HG02678 (cell line): ENCODE results near the gene PARD3B.

ENCODE experiments used
- ATAC-seq: cut with Tn5 transposase; IDR thresholded peaks from one replicate; pipeline ENCODE4 v1.9.1; 2021; ENCODE audit warnings: mild to moderate bottlenecking, moderate library complexity; ENCODE audit not compliant: unreplicated experiment

The PARD3B gene

GRCh38 chr2:205565142-205565522 is 1019.9 kb downstream of the PARD3B start:
- no peak for ATAC-seq

GRCh38 chr2:205566606-205567168 is 1021.4 kb downstream of the PARD3B start:
- ATAC-seq = no peak

- ATAC-seq = no peak
Measured at GRCh38 chr2:205568620-205569019, 1023.3 kb downstream of the PARD3B start.

- ATAC-seq = no peak
Measured at GRCh38 chr2:205570648-205571047, 1025.4 kb downstream of the PARD3B start.

GRCh38 chr2:205571360-205571959 is 1026.2 kb downstream of the PARD3B start:
- no peak for ATAC-seq

- no peak for ATAC-seq
Measured at GRCh38 chr2:205574001-205574400, 1028.7 kb downstream of the PARD3B start.

- no peak for ATAC-seq
Measured at GRCh38 chr2:205579335-205579734, 1034.1 kb downstream of the PARD3B start.

GRCh38 chr2:205580212-205580987 is 1035.1 kb downstream of the PARD3B start:
- no peak for ATAC-seq

- ATAC-seq = no peak
Measured at GRCh38 chr2:205582366-205582765, 1037.1 kb downstream of the PARD3B start.

- ATAC-seq = no peak
Measured at GRCh38 chr2:205585449-205586383, 1040.4 kb downstream of the PARD3B start.

GRCh38 chr2:205586626-205587025 is 1041.4 kb downstream of the PARD3B start:
- ATAC-seq = no peak

GRCh38 chr2:205589479-205589878 is 1044.2 kb downstream of the PARD3B start:
- ATAC-seq = no peak

GRCh38 chr2:205590759-205591158 is 1045.5 kb downstream of the PARD3B start:
- no peak for ATAC-seq

GRCh38 chr2:205593891-205594290 is 1048.6 kb downstream of the PARD3B start:
- ATAC-seq = no peak

GRCh38 chr2:205596581-205596980 is 1051.3 kb downstream of the PARD3B start:
- ATAC-seq = no peak

- no peak for ATAC-seq
Measured at GRCh38 chr2:205605638-205606304, 1060.5 kb downstream of the PARD3B start.

- ATAC-seq = no peak
Measured at GRCh38 chr2:205607146-205607545, 1061.9 kb downstream of the PARD3B start.

- no peak for ATAC-seq
Measured at GRCh38 chr2:205609113-205609512, 1063.8 kb downstream of the PARD3B start.

GRCh38 chr2:205610437-205610836 is 1065.2 kb downstream of the PARD3B start:
- no peak for ATAC-seq

GRCh38 chr2:205612636-205613035 is 1067.4 kb downstream of the PARD3B start:
- no peak for ATAC-seq
